ENCODE data around the gene ABHD15. TPM values are rescaled to one million over a fixed set of nuclear protein-coding genes. Genes with fewer than 3 reads are reported as not detected.
A peak's percentile ranks its signal among the peaks of the same experiment; 100 is the strongest.

Gene ABHD15
- total RNA-seq, 1 experiment from 2014 or later, result 8.2 TPM

DNA sequence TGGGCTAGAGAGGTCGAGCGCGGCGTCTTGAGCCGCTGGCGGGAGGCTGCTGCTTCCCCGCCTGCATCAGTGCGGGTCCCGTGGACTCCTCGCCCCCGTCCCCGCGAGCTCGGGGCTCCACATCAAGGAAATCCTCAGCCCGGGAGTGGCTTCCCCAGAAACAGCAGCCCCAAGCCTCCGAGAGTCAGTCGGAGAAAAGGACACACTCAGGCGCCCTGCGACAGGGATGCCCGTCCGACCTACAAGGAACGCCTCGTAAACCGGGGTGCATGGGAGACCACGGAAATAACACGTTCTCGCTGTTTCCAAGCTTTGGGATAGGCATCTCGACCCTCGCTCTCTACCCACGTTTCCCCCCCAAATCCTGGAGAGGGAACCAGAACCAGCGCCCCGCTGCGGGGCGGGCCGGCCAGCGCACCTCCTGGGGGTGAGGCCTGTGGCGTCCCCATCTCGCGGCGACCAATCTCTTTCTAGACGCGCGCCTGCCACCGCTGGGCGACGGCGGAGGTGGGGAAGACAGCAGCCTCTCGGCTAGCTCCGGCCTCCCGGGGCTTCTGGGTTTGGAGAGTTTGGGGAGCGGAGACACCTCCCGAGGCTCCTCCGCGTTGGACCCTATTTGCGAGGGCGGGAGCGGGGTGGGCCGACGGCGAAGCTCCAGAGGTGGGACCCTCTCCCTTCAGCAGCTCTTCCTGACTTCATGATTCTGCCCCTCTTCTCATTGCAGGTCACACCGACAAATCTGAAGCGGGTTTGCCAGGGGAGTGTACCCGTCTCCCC is 905 bp upstream of the ABHD15 start:
- TSS peak; percentile 47 for BruUV-seq (replicated peaks)
- RAD21 ChIA-PET (ENCODE audit: low non-redundant PET in 1 of 2, low total read pairs in 2 of 2, uncharacterized antibody in 2 of 2, unreplicated experiment in 2 of 2), result interaction anchor here in 1 of 2 experiments (1.0 kb wide), 2 partner anchors 198 to 330 kb away, joined by 3 to 4 read pairs; no protein-coding TSS in a partner anchor
- intact Hi-C loops (cut with micrococcal nuclease), result no loop called here

More for the DNA sequence above, 905 bp upstream of the ABHD15 start:
- Histone ChIP-seq H3K27me3 (ENCODE audit: insufficient read depth, low read length) (no peaks in the 10 kb centered on the region), H3K4me2 (ENCODE audit: low read length) (peak overlapping the region; percentile 99), H3K4me3 (replicated peaks in 1 of 2; ENCODE audit: low read depth in 1 of 2, low read length in 2 of 2) (peak overlapping the region; percentile 79 to 82), H3K9me2 (ENCODE audit: insufficient read depth) (no peaks in the 10 kb centered on the region), H3K4me1 (ENCODE audit: control insufficient read depth in 1 of 2, insufficient read depth in 2 of 2, low read length in 2 of 2) (peaks cover 13 to 25% of the 10 kb centered on the region in 2 experiments), H3K9me3 (ENCODE audit: control insufficient read depth in 1 of 2, insufficient read depth in 1 of 2, low read depth in 1 of 2, low read length in 2 of 2) (no peaks in the 10 kb centered on the region), H3K9ac (ENCODE audit: low read length) (peak overlapping the region; percentile 75), H3K79me2 (ENCODE audit: insufficient read depth, low read length) (peaks cover 10% of the 10 kb centered on the region; the same call in 1 of the 2 replicates), H3K27ac (ENCODE audit: low read depth, low read length) (peak overlapping the region; percentile 82), H2AFZ (ENCODE audit: low read depth, low read length, poor library complexity, severe bottlenecking) (peak overlapping the region; percentile 88), H3K36me3 (ENCODE audit: control insufficient read depth in 1 of 2, insufficient read depth in 2 of 2, low read length in 2 of 2) (no peaks in the 10 kb centered on the region), H4K20me1 (ENCODE audit: insufficient read depth) (no peaks in the 10 kb centered on the region)
- peak; percentile 62 for ATAC-seq
- ChIA-PET CTCF (interaction anchor here (0.6 to 3.8 kb wide), 8 partner anchors 15 to 802 kb away, joined by 3 to 30 read pairs (median 4); partner anchors contain the start of gene ANKRD13B), POLR2A (no interaction called here)
- peak; percentile 27 for DNase-seq (ENCODE audit: low read depth, low spot score)
- TF ChIP-seq, protein P1, sequence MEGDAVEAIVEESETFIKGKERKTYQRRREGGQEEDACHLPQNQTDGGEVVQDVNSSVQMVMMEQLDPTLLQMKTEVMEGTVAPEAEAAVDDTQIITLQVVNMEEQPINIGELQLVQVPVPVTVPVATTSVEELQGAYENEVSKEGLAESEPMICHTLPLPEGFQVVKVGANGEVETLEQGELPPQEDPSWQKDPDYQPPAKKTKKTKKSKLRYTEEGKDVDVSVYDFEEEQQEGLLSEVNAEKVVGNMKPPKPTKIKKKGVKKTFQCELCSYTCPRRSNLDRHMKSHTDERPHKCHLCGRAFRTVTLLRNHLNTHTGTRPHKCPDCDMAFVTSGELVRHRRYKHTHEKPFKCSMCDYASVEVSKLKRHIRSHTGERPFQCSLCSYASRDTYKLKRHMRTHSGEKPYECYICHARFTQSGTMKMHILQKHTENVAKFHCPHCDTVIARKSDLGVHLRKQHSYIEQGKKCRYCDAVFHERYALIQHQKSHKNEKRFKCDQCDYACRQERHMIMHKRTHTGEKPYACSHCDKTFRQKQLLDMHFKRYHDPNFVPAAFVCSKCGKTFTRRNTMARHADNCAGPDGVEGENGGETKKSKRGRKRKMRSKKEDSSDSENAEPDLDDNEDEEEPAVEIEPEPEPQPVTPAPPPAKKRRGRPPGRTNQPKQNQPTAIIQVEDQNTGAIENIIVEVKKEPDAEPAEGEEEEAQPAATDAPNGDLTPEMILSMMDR (IDR thresholded peaks at IDR 0.05 in 2 of 3, conservative IDR thresholded peaks at IDR 0.05 in 1 of 3; ENCODE audit: borderline replicate concordance in 1 of 3, insufficient read depth in 1 of 3, low read depth in 2 of 3, low read length in 2 of 3), result peak; percentile 16 to 40 (median 24); a peak in 3 of 6 replicates
- TF ChIP-seq CBX3 (IDR thresholded peaks at IDR 0.05; ENCODE audit: low read depth), result no peak
- TF ChIP-seq, protein P2, sequence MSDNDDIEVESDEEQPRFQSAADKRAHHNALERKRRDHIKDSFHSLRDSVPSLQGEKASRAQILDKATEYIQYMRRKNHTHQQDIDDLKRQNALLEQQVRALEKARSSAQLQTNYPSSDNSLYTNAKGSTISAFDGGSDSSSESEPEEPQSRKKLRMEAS (IDR thresholded peaks at IDR 0.05), result peak; percentile 24; the same call in 1 of the 2 replicates

Data from HCT116 (cell line).